Stimulated activated CD8-positive, alpha-beta memory T cell treated with anti-CD3 and anti-CD28 coated beads, Interleukin-4, amount 100 ng/mL, for 48 hours (primary cell): Measurements from ENCODE around the gene TRAPPC4.
"Not testable (repeated sequence)": the region's sequence is repeated elsewhere in the genome, so short reads cannot be mapped to it uniquely, and the experiment has no call there.

Experiments
- DNase-seq: peaks from one replicate; pipeline ENCODE4 v3.0.0-alpha.2; 2020

Gene TRAPPC4

GRCh38 chr11:119038884-119039283 lies 20.3 kb downstream of the TRAPPC4 start:
- DNase-seq = no peak

- DNase-seq = not testable (repeated sequence)
Observed at GRCh38 chr11:119039471-119039870, 20.9 kb downstream of the TRAPPC4 start.

GRCh38 chr11:119041821-119042514 lies 23.4 kb downstream of the TRAPPC4 start:
- no peak for DNase-seq

GRCh38 chr11:119042927-119043326 lies 24.4 kb downstream of the TRAPPC4 start:
- DNase-seq = no peak

GRCh38 chr11:119044708-119045107 lies 26.1 kb downstream of the TRAPPC4 start:
- no peak for DNase-seq

- no peak for DNase-seq
Observed at GRCh38 chr11:119046489-119046888, 27.9 kb downstream of the TRAPPC4 start.

GRCh38 chr11:119047205-119047604 lies 28.6 kb downstream of the TRAPPC4 start:
- DNase-seq = peak; percentile 37

GRCh38 chr11:119048644-119049043 lies 30.1 kb downstream of the TRAPPC4 start:
- no peak for DNase-seq

GRCh38 chr11:119049081-119049480 lies 30.5 kb downstream of the TRAPPC4 start:
- DNase-seq = no peak

GRCh38 chr11:119051440-119052162 lies 33.0 kb downstream of the TRAPPC4 start:
- DNase-seq = no peak

- no peak for DNase-seq
Observed at GRCh38 chr11:119052163-119052814, 33.7 kb downstream of the TRAPPC4 start.

- DNase-seq = no peak
Observed at GRCh38 chr11:119054418-119054817, 35.9 kb downstream of the TRAPPC4 start.

GRCh38 chr11:119055901-119056300 lies 37.3 kb downstream of the TRAPPC4 start:
- DNase-seq = peak; percentile 45

GRCh38 chr11:119056421-119056999 lies 37.9 kb downstream of the TRAPPC4 start:
- peak; percentile 55 for DNase-seq

- DNase-seq = peak; percentile 99
Observed at GRCh38 chr11:119057000-119057769, 38.6 kb downstream of the TRAPPC4 start, which contains the start of gene HYOU1. HYOU1 (minus strand) TSS chr11:119057205; CDS start chr11:119056160, 1,045 bp downstream.

GRCh38 chr11:119059128-119059527 lies 40.6 kb downstream of the TRAPPC4 start:
- DNase-seq = not testable (repeated sequence)

- DNase-seq = no peak
Observed at GRCh38 chr11:119061256-119061655, 42.7 kb downstream of the TRAPPC4 start.

GRCh38 chr11:119062779-119063178 lies 44.2 kb downstream of the TRAPPC4 start:
- DNase-seq = no peak

GRCh38 chr11:119065369-119065768 lies 46.8 kb downstream of the TRAPPC4 start:
- DNase-seq = peak; percentile 42

GRCh38 chr11:119067371-119068222 lies 49.0 kb downstream of the TRAPPC4 start, which contains the start of gene VPS11:
VPS11 (plus strand) TSS chr11:119067818; CDS start chr11:119067824, 6 bp downstream.
- DNase-seq = peak; percentile 99
